Activated CD4-positive, alpha-beta memory T cell treated with anti-CD3 and anti-CD28 coated beads for 36 hours (primary cell): ENCODE data around the gene DUOX1. TPM values are rescaled to one million over a fixed set of nuclear protein-coding genes. Genes with fewer than 3 reads are reported as not detected.

ENCODE experiments used
- CTCF ChIA-PET: fragments of 350-600 bp; sonication (Branson Sonifier 250); formaldehyde crosslinking; loops from one replicate; lab custom pipeline; 2021; ENCODE audit warnings: antibody characterized with exemption, inconsistent platforms; lab: Charles Lee
- POLR2A ChIA-PET: fragments of 350-600 bp; sonication (Branson Sonifier 250); formaldehyde crosslinking; loops from one replicate; lab custom pipeline; 2021; ENCODE audit warnings: antibody characterized with exemption; lab: Charles Lee
- DNase-seq: peaks from one replicate; pipeline ENCODE4 v3.0.0-alpha.2; 2020
- H3K27ac Mint-ChIP-seq: one replicate; pipeline ENCODE4 v1.8.0; 2021; ENCODE audit warnings: mixed read lengths
- H3K27me3 Mint-ChIP-seq: one replicate; pipeline ENCODE4 v1.8.0; 2021; ENCODE audit warnings: mixed read lengths
- H3K36me3 Mint-ChIP-seq: one replicate; pipeline ENCODE4 v1.8.0; 2021; ENCODE audit warnings: mixed read lengths
- H3K4me1 Mint-ChIP-seq: one replicate; pipeline ENCODE4 v1.8.0; 2021; ENCODE audit warnings: low read depth, mixed read lengths
- H3K4me3 Mint-ChIP-seq: one replicate; pipeline ENCODE4 v1.8.0; 2021; ENCODE audit warnings: mild to moderate bottlenecking, mixed read lengths
- H3K9me3 Mint-ChIP-seq: one replicate; pipeline ENCODE4 v1.8.0; 2021; ENCODE audit warnings: mixed read lengths
- intact Hi-C: fragments of 100-400 bp; cut with micrococcal nuclease; formaldehyde crosslinking; loops from one replicate; pipeline ENCODE4 v1.15.1; 2023
- total RNA-seq, 2 experiments: library from RNA; stranded (reverse); gene quantifications; one replicate each; pipeline ENCODE4 v1.2.3, GENCODE V29; 2021

DUOX1 gene
- total RNA-seq, 2 experiments from 2014 or later, result 0.51 to 0.74 TPM

- POLR2A ChIA-PET, result interaction anchor here (1.2 kb wide), 1 partner anchor 197 kb away, joined by 6 read pairs; a partner anchor contains a TSS
- peaks cover 4% of the 10 kb centered on the region for H3K4me1 Mint-ChIP-seq
- no peaks in the 10 kb centered on the region for H3K36me3 Mint-ChIP-seq
- no peaks in the 10 kb centered on the region for H3K9me3 Mint-ChIP-seq
- DNase-seq, result peak; percentile 81
- CTCF ChIA-PET, result interaction anchor here (0.7 to 5.5 kb wide), 27 partner anchors 9 to 224 kb away, joined by 3 to 71 read pairs (median 4); partner anchors contain the start of gene SHF
- H3K4me3 Mint-ChIP-seq, result no peak overlapping the region
- peaks cover 7% of the 10 kb centered on the region for H3K27me3 Mint-ChIP-seq
- intact Hi-C loops, result loop anchor here (1.0 kb wide), 3 partner anchors 74 to 251 kb away; a partner anchor contains a TSS
- no peak overlapping the region for H3K27ac Mint-ChIP-seq
Measured at GRCh38 chr15:45205192-45205591, 75.4 kb downstream of the DUOX1 start.

DNA sequence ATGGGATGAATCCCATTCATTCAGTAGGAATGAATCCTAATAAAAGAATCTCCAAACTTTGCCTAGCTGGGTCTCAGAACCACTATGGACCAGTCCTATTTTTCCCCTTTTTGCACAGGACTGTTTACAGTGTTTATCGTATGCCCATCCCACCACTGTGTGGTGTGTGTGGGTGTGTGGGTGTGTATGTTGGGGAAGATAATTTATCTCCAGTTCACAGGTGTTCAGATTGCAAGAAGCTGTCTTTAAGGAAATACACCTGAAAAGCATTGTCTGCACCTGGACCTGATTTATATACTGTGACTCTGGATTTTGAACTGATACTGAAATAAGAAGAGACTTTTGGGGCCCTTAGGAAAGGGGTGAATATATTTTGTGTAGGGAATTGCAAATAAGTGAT is 82.7 kb downstream of the DUOX1 start:
- H3K4me1 Mint-ChIP-seq, result no peaks in the 10 kb centered on the region
- no peak overlapping the region for H3K27ac Mint-ChIP-seq
- no peaks in the 10 kb centered on the region for H3K36me3 Mint-ChIP-seq
- POLR2A ChIA-PET, result interaction anchor here (0.6 kb wide), 1 partner anchor 183 kb away, joined by 3 read pairs; no protein-coding TSS in a partner anchor
- no peaks in the 10 kb centered on the region for H3K9me3 Mint-ChIP-seq
- H3K27me3 Mint-ChIP-seq, result peaks cover 2% of the 10 kb centered on the region
- no peak overlapping the region for H3K4me3 Mint-ChIP-seq
- intact Hi-C loops, result no loop called here
- CTCF ChIA-PET, result interaction anchor here (0.6 to 2.3 kb wide), 5 partner anchors 10 to 125 kb away, joined by 3 to 7 read pairs (median 4); no protein-coding TSS in a partner anchor
- no peak for DNase-seq

Other genes starting within 250 kb of the DUOX1 start
- gene TERB2, start 173.3 kb upstream of the DUOX1 start, total RNA-seq, result not detected
- 10 to 100 TPM; 14.5 to 15.6 TPM for gene SORD, start 106.8 kb upstream of the DUOX1 start, total RNA-seq
- gene DUOX2, start 15.8 kb upstream of the DUOX1 start, total RNA-seq, result under 1 TPM; 0.02 to 0.19 TPM
- not detected for gene DUOXA2, start 15.7 kb upstream of the DUOX1 start, total RNA-seq
- under 1 TPM; 0.19 to 0.36 TPM for gene DUOXA1, start 115 bp upstream of the DUOX1 start, total RNA-seq
- gene SHF, start 58.0 kb downstream of the DUOX1 start, total RNA-seq, result 10 to 100 TPM; 11.8 to 12.5 TPM
- not detected for gene SLC28A2, start 122.2 kb downstream of the DUOX1 start, total RNA-seq
- gene GATM, start 248.6 kb downstream of the DUOX1 start, total RNA-seq, result 1 to 10 TPM in 1 of 2 experiments, under 1 TPM in 1; 0.62 to 1.3 TPM